Gastroesophageal sphincter (tissue), 4 donors: Measurements from ENCODE around the gene NUAK1. TPM values are rescaled to one million over a fixed set of nuclear protein-coding genes. Genes with fewer than 3 reads are reported as not detected.
A peak's percentile ranks its signal among the peaks of the same experiment; 100 is the strongest.

Experiments
- ATAC-seq: fragments of 150-250 bp; one replicate; pipeline ENCODE4 v1.9.1; 2016; ENCODE audit warnings: mild to moderate bottlenecking, moderate library complexity
- H3K27ac ChIP-seq, 4 donors: fragments of 200-600 bp; sonication (generic) in 3 of 4; 1 replicate in 3 of 4; 2 replicates in 1 of 4; pipeline ENCODE4 v1.5.1; 2016 to 2019
- H3K27me3 ChIP-seq: fragments of 200-600 bp; sonication (generic); one replicate; pipeline ENCODE4 v1.5.1; 2019
- H3K36me3 ChIP-seq, 2 donors: fragments of 200-600 bp; sonication (generic); one replicate each; pipeline ENCODE4 v1.5.1; 2019; ENCODE audit warnings: control low read depth in 1 of 2
- H3K4me1 ChIP-seq, 3 donors: fragments of 200-600 bp; sonication (generic); 1 replicate in 2 of 3; 2 replicates in 1 of 3; pipeline ENCODE4 v1.5.1; 2016 to 2019; ENCODE audit warnings: control low read depth in 2 of 3
- H3K4me3 ChIP-seq, 2 donors: fragments of 200-600 bp; sonication (generic); one replicate each; pipeline ENCODE4 v1.5.1; 2019; ENCODE audit warnings: mild to moderate bottlenecking in 1 of 2, moderate library complexity in 1 of 2
- H3K9me3 ChIP-seq, 3 donors: fragments of 200-600 bp; sonication (generic); one replicate each; pipeline ENCODE4 v1.5.1; 2017 to 2019; ENCODE audit warnings: control low read depth in 2 of 3
- EP300 ChIP-seq: sonication (generic); formaldehyde crosslinking; IDR thresholded peaks from one replicate; pipeline ENCODE4 v1.6.1; 2017; ENCODE audit warnings: antibody characterized with exemption, mild to moderate bottlenecking
- POLR2A ChIP-seq, 2 donors: fragments of 450-650 bp; IDR thresholded peaks; one replicate each; pipeline ENCODE4 v1.6.1; 2017; ENCODE audit warnings: antibody characterized with exemption in 2 of 2, mild to moderate bottlenecking in 2 of 2, moderate library complexity in 1 of 2
- POLR2AphosphoS5 ChIP-seq: sonication (generic); formaldehyde crosslinking; IDR thresholded peaks from one replicate; pipeline ENCODE4 v1.6.1; 2017; ENCODE audit warnings: antibody characterized with exemption
- WGBS, 2 donors: methylation state at CpG; one replicate each; pipeline ENCODE4 v1.1.5; 2018; ENCODE audit warnings: low coverage in 1 of 2; 5-methylcytosine and 5-hydroxymethylcytosine counted together
- total RNA-seq, 4 donors: library from RNA; depleted of rRNA; stranded (reverse); fragments of >200 nt; gene quantifications; one replicate each; pipeline ENCODE4 v1.1.0, GENCODE V29; 2016
- TF ChIP-seq, protein P1 (sequence below), 4 experiments: fragments of 200-600 bp in 2 of 4; fragments of 450-650 bp in 2 of 4; sonication (generic) in 1 of 4; IDR thresholded peaks; one replicate each; pipeline ENCODE4 v1.5.1; 2017 to 2019; ENCODE audit warnings: antibody characterized with exemption in 4 of 4, mild to moderate bottlenecking in 2 of 4, moderate library complexity in 2 of 4

The NUAK1 gene
- total RNA-seq, 4 donors from 2014 or later, result 7.4 to 27.7 (median 10.7) TPM

DNA sequence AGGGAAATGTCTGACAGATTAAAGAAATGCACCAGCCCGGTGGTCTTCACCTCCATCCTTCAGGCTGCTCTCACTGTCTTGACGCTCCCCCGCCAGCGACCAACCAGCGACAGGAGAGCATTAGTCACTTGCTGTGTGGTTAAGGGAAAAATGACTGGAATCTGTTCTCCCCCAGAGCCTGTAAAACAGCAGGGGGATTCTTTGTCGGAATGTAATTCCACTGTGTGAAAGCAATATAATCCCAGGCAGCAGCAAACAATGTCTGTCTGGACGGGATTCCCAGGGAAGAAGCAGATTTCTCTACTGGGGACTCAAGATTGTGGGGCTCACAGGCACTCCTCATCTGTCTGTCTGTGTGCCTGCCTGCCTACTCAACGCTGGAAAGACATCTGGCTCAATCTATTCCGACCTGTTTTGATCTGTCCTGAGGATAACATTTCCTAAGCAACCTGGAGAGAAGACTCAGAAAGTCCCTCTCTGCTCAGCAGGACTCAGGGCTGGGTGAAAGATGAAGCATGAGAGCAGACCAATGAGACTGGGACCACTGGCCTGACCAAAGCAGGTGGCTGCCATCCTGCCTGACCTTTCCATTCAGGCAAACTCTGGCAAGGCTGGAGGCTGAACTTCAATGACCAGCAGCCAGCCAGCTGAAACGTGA is 54.6 kb downstream of the NUAK1 start:
- Histone ChIP-seq H3K27me3 (no peaks in the 10 kb centered on the region), H3K27ac (peak overlapping the region in 3 of 4 donors; percentile 7 to 41 (median 15)), H3K4me3 (no peak overlapping the region), H3K4me1 (peaks cover 2 to 46% (median 34%) of the 10 kb centered on the region in 3 donors), H3K9me3 (no peaks in the 10 kb centered on the region), H3K36me3 (peaks cover 0 to 25% of the 10 kb centered on the region in 2 donors)
- no peak for ATAC-seq
- TF ChIP-seq POLR2A (IDR thresholded peaks at IDR 0.05), result no peak
- TF ChIP-seq EP300, result no peak
- TF ChIP-seq POLR2AphosphoS5, result no peak
- TF ChIP-seq, protein P1, sequence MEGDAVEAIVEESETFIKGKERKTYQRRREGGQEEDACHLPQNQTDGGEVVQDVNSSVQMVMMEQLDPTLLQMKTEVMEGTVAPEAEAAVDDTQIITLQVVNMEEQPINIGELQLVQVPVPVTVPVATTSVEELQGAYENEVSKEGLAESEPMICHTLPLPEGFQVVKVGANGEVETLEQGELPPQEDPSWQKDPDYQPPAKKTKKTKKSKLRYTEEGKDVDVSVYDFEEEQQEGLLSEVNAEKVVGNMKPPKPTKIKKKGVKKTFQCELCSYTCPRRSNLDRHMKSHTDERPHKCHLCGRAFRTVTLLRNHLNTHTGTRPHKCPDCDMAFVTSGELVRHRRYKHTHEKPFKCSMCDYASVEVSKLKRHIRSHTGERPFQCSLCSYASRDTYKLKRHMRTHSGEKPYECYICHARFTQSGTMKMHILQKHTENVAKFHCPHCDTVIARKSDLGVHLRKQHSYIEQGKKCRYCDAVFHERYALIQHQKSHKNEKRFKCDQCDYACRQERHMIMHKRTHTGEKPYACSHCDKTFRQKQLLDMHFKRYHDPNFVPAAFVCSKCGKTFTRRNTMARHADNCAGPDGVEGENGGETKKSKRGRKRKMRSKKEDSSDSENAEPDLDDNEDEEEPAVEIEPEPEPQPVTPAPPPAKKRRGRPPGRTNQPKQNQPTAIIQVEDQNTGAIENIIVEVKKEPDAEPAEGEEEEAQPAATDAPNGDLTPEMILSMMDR (IDR thresholded peaks at IDR 0.05), result no peak
- WGBS, 2 donors, result 33 to 59% methylated on average over 1 to 10 of the region's 10 CpGs

DNA sequence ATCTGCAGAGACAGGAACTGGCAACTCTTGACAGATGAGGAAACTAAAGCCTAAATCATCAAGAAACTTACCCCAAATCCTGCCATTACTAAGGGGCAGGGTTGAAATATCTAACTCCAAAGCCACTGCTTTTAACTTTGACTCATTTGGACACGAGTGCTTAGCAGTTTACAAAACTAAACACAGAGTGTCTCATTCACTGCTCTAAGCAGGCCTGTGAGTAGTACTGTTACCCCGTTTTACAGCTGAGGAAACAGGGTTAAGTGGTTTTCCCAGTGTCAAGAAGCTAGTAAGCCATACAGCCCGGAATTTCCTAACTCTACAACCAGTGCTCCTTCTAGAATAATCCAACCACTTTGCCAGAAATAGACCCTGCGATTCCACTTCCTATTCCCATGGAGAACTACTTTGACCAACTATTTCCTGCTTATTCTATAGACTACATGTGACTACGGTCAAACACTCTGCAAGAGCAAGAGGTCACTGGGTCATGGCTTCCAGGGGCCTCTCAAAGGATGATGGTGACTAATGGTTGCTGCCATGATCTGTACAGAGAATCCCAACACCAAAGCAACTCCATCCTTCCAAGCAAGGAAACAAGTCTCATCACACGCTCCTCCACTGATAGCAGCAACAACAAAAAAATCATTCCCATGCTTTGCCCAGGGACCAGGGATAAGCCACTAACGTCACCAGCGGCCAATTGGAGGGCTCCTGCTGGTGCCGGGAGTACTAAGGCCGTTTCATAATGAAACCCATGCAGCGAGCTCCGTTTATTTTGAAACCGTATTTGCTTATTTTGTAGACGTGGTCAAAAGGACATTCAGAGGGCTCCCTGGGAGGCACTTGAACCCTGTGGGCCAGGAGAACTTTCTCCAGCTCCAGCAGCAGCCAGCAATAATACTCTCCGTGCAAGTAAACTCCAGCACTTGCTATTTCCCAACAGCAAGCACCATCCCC is 56.3 kb downstream of the NUAK1 start:
- Histone ChIP-seq H3K9me3 (no peaks in the 10 kb centered on the region), H3K27me3 (no peaks in the 10 kb centered on the region), H3K4me3 (no peak overlapping the region), H3K36me3 (peaks cover 0 to 25% of the 10 kb centered on the region in 2 donors), H3K27ac (peak overlapping the region in 2 of 4 donors; percentile 5 to 10), H3K4me1 (peaks cover 2 to 47% (median 36%) of the 10 kb centered on the region in 3 donors)
- 89 to 95% methylated on average over 8 to 13 of the region's 15 CpGs for WGBS, 2 donors
- ATAC-seq, result no peak
- TF ChIP-seq POLR2A (IDR thresholded peaks at IDR 0.05) (no peak), POLR2AphosphoS5 (no peak), EP300 (no peak)
- TF ChIP-seq, protein P1 (IDR thresholded peaks at IDR 0.05), result no peak

DNA sequence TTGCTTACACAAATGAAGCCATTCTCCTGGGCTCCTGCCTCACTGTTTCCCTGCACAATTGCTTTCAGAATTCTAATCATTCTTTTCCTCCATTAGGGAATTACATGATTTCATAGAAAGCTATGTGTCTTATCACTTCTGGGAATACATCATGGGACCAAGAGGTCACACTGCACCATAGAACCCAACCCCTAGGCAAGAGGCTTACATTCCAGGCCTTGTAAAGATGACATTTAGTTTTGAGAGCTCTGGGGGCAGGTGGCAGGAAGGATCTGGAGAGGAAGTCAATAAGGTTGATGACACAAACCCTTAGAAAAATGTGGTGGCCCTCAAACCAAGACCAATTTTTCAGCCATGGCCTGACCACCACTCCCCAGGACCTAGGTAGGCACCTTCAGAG is 57.1 kb downstream of the NUAK1 start:
- Histone ChIP-seq H3K27ac (peak overlapping the region in 2 of 4 donors; percentile 9 to 74), H3K4me1 (peaks cover 2 to 47% (median 36%) of the 10 kb centered on the region in 3 donors), H3K9me3 (no peaks in the 10 kb centered on the region), H3K36me3 (peaks cover 0 to 23% of the 10 kb centered on the region in 2 donors), H3K4me3 (no peak overlapping the region), H3K27me3 (no peaks in the 10 kb centered on the region)
- ATAC-seq, result no peak
- TF ChIP-seq, protein P1 (IDR thresholded peaks at IDR 0.05), result no peak
- TF ChIP-seq POLR2A (IDR thresholded peaks at IDR 0.05), result no peak
- TF ChIP-seq POLR2AphosphoS5, result no peak
- TF ChIP-seq EP300, result no peak

DNA sequence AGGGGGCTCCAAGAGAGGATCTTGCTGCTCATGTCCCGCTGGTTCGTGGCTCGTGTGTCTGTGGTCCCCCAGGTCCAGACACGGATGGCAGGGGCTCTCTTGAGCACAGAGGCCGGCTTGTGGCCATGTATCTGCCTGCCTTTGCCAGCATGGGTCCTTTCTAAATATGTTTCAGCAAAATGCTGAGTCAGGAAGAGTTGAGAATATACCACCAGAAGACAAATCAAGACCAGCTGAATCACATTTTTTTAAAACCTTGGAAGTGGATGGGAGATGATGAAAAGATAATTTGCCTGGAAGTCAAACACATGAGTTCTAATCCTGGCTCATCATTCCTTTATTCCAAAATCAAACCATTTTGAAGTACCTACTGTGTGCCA is 58.0 kb downstream of the NUAK1 start:
- Histone ChIP-seq H3K27me3 (no peaks in the 10 kb centered on the region), H3K27ac (peak overlapping the region in 3 of 4 donors; percentile 72 to 75 (median 74)), H3K9me3 (no peaks in the 10 kb centered on the region), H3K4me1 (peaks cover 2 to 47% (median 36%) of the 10 kb centered on the region in 3 donors), H3K4me3 (no peak overlapping the region), H3K36me3 (peaks cover 0 to 20% of the 10 kb centered on the region in 2 donors)
- TF ChIP-seq, protein P1 (IDR thresholded peaks at IDR 0.05), result no peak
- no peak for TF ChIP-seq POLR2AphosphoS5
- no peak for TF ChIP-seq EP300
- TF ChIP-seq POLR2A (IDR thresholded peaks at IDR 0.05), result no peak
- no peak for ATAC-seq
- 42% methylated on average over 4 of the region's 5 CpGs; no CpG with 5 or more reads in 1 of the 2 donors for WGBS, 2 donors
